ENCODE results near the gene HAND1.

HAND1 gene

DNA sequence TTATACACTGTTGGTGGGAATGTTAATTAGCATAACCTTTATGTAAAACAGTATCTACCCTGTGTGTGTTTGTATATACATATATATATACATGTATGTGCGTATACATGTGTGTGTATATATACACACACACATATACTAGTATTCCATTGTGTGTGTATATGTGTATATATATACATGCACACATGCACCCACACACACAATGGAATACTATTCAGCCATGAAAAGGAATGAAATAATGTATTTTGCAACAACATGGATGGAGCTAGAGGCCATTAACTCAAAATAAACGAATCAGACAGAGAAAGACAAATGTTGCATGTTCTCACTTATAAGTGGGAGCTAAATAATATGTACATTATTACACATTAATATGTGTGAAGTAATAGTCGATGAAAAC, 49.8 kb downstream of the HAND1 start:
- ATAC-seq = no peak
- TF ChIP-seq, protein P1, sequence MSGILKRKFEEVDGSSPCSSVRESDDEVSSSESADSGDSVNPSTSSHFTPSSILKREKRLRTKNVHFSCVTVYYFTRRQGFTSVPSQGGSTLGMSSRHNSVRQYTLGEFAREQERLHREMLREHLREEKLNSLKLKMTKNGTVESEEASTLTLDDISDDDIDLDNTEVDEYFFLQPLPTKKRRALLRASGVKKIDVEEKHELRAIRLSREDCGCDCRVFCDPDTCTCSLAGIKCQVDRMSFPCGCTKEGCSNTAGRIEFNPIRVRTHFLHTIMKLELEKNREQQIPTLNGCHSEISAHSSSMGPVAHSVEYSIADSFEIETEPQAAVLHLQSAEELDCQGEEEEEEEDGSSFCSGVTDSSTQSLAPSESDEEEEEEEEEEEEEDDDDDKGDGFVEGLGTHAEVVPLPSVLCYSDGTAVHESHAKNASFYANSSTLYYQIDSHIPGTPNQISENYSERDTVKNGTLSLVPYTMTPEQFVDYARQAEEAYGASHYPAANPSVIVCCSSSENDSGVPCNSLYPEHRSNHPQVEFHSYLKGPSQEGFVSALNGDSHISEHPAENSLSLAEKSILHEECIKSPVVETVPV (CRISPR knock-in tag; IDR thresholded peaks at IDR 0.05) = no peak
- TF ChIP-seq OSR1 (CRISPR knock-in tag; IDR thresholded peaks at IDR 0.05) (no peak), CREB5 (CRISPR knock-in tag; IDR thresholded peaks at IDR 0.05; ENCODE audit: low read depth) (no peak), RARB (CRISPR knock-in tag; IDR thresholded peaks at IDR 0.05) (no peak), ZNF565 (CRISPR knock-in tag; conservative IDR thresholded peaks at IDR 0.05; ENCODE audit: low read depth) (no peak), ZNF70 (CRISPR knock-in tag; IDR thresholded peaks at IDR 0.05) (no peak), TSHZ2 (CRISPR knock-in tag; IDR thresholded peaks at IDR 0.05) (no peak), POU6F1 (CRISPR knock-in tag; IDR thresholded peaks at IDR 0.05; ENCODE audit: borderline replicate concordance, low read depth) (no peak), TCF4 (CRISPR knock-in tag; IDR thresholded peaks at IDR 0.05; ENCODE audit: borderline replicate concordance) (no peak), ZC3H10 (CRISPR knock-in tag; IDR thresholded peaks at IDR 0.05) (no peak), ZNF8 (CRISPR knock-in tag; IDR thresholded peaks at IDR 0.05) (no peak), CSDC2 (CRISPR knock-in tag; IDR thresholded peaks at IDR 0.05) (no peak), BACH2 (CRISPR knock-in tag; IDR thresholded peaks at IDR 0.05; ENCODE audit: borderline replicate concordance) (no peak), ISL1 (CRISPR knock-in tag; IDR thresholded peaks at IDR 0.05) (no peak), ZFP3 (CRISPR knock-in tag; IDR thresholded peaks at IDR 0.05) (no peak), ZFP30 (CRISPR knock-in tag; IDR thresholded peaks at IDR 0.05) (no peak), PPARA (CRISPR knock-in tag; IDR thresholded peaks at IDR 0.05; ENCODE audit: borderline replicate concordance) (no peak), GLIS3 (CRISPR knock-in tag; IDR thresholded peaks at IDR 0.05) (no peak)
